ENCODE measurements around the gene IL15RA.

GRCh38 chr10:5910323-5911100 is 66.8 kb downstream of the IL15RA start:
- TF ChIP-seq CTCF (IDR thresholded peaks at IDR 0.05), result no peak
- TF ChIP-seq ATF2 (CRISPR knock-in tag; IDR thresholded peaks at IDR 0.05; ENCODE audit: borderline replicate concordance, low read depth), result no peak
- no peak for TF ChIP-seq CBFB (CRISPR knock-in tag; IDR thresholded peaks at IDR 0.05; ENCODE audit: low read depth)
- TF ChIP-seq ZNF121 (CRISPR knock-in tag; IDR thresholded peaks at IDR 0.05), result no peak

Data from WTC11 (cell line).